Kidney capillary endothelial cell (primary cell): ENCODE measurements around the gene PRKN.

Source experiments
- DNase-seq: peaks from one replicate; pipeline ENCODE4 v3.0.0-alpha.2; 2018; ENCODE audit warnings: low spot score

The PRKN gene

DNA sequence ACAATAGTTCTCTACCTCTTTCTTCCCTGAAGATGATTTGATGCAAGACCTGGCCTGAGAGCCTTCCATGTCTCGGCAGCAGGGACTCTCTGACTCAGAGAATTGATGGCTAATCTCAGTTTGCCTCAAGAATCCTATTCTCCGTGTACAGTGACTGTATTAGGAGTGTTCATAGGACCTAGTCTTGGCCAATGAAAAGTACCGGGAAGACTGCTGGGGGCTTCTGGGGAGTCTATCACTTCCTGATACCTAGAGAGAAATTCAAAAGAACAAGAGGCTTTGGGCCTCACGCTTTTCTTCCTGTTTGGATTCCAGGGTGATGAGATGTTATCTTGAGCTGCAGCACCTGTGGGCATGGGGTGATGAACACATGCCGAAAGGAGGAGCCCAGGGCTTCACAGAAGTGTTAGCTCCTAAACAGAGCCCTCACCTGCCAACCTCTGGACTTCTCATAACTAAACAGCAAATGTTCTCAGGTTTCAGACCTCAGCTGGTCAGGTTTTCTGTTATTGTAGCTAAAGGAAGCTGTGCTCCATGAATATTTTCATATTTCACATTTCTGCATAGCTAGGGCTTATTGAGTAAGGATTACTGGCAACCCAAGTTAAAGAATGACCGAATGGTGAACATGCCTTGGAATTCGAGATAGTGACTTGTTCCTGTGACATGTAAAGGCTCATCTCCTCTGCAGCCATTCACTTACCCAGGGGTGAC lies 1130.6 kb downstream of the PRKN start:
- DNase-seq = no peak

DNA sequence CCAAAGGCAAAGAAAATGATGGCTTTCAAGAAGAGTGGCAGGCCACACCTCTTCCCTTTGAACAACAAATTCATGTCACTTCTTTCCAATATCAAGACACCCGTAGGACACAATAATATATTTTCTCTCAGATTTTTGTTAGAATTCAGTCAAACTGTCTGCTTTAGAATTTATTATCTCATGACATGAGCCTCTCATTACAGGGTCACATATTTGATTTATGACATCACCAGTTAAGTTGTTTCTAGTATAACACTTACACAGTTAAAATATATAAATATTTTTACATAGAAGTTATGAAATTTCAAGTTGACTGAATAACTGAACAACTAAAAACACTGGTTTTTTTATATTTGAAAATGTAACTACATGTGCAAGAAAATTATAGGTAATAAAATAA lies 1133.2 kb downstream of the PRKN start:
- no peak for DNase-seq

DNA sequence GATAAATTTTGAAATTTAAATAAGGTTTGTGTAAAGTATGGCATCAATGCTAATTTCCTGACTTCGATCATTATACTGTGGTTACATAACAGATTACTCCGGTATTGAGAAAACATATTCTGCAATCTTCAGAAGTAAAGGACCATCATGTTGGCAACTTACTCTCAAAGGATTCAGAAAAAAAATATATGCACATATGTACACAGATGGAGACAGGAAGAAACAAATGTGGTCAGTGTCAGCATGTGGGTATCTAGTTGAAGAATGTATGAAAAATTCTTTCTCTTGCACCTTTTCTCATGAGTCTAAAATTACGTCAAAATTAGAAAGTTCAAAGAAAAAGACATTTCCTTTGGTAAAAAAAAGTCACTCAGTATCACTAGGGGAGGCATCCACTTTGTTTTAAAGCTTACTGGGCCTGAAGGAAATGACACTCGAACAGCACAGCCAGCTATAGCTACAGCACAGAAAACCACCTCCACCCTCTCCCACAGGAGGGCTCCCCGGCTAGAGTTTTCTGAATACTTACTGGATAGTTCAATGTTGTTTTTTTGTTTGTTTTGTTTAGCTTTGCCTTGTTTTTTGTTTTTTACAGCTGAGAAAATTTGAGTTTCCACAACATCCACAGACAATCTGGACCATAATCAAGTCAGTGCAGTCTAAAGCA lies 1136.5 kb downstream of the PRKN start:
- no peak for DNase-seq

DNA sequence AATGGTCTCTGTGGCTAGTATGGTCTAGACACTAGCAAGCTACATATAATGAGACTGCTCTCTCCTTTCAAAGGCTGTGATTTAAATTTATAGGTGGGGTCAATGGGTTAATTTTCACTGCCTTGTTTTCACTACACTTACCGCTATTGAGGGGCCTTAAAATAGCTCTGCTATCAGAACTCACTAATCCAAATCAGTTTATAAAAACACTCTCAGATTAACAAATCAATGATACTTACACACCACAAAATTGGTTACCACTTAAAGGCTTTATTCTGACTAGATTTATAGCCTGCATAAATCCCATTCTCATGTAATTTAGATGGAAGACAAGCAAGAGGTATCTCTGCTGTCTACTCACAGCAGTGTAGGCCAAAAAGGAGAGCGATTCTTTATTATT lies 1140.7 kb downstream of the PRKN start:
- DNase-seq = no peak

DNA sequence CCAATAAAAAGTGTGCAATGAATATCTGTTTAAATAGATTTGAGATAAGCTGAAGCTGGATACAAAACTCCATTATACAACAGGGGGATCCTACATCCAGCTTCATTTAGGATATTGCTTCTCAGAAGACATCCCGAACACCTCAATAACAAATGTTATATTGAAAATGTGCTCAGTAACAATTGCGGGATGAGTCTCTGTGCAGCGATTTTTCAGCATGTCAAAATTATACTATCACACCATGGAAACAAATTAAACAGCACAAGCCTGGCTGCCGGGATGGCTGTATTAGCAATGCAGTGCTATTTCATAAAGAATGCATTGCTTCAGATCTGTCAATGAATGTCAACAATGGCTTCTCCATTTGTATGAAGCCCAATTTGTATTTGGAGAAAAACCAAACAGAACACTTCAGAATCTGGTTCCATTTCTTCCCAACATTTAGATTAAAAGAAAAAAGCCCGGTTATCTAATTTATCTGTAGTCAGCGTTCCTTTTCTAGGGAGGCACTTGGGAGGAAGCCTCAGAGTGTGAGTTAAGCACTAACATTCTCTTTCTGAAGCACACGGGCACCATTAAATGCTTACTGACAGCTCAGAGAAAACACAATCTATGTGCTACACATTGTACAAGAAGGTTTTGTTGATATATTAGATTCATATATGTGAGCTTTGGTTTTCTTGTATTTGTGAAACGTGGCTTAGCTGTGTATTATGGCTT lies 1142.8 kb downstream of the PRKN start:
- no peak for DNase-seq

DNA sequence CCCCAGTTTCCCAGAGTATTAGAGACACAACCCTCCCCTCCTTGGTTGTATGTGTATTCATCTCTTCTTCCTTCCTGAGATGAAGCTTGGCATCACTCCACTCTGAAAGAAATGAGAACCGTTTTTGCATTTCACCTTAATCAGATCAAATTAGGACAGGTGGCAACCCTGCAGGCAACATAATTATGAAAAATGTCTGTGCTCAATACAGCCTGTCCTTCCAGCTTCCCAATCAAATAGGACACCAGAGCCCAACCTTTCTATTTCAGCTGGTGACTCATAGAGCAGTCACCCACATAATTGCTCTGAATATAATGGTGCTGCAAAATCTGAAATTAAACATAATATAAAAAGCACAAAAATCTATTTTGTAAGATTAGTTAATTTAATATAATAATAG lies 1143.5 kb downstream of the PRKN start:
- peak; percentile 20 for DNase-seq

DNA sequence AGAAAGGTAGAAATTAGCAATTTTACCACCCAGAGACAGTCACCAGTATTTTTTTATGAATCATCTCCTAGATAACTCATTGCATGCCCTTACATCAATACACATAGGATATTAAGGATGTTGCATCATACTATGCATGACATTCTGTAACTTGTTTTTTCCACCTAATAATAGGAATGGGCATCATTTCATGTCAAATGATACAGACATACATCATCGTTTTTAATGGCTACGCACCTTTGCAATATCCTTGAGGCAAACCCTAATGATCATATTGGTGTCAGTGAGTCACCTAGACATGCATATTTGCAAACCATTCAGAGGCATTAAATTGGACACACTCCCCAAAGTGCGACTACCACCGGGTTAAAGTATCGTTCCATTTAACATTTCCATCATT lies 1144.0 kb downstream of the PRKN start:
- DNase-seq = peak; percentile 11

DNA sequence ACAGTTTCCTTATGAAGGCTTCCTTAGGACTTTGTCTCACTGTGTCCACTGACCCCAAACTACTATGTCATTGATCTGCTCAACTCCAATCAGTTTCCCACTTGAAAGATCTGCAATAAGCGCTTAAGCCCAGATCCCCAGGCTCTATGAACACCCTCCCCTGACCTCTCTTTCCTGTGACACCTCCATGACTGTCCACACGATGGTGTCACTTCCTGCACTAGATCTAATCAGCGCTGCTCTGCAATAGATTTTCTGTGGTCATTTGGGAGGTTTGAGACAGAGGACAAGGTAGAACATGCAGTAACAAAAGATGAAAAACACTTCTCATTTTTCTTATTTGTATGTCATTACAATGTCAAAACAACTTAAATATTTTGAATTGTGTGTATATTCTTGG lies 1149.1 kb downstream of the PRKN start:
- peak; percentile 72 for DNase-seq

DNA sequence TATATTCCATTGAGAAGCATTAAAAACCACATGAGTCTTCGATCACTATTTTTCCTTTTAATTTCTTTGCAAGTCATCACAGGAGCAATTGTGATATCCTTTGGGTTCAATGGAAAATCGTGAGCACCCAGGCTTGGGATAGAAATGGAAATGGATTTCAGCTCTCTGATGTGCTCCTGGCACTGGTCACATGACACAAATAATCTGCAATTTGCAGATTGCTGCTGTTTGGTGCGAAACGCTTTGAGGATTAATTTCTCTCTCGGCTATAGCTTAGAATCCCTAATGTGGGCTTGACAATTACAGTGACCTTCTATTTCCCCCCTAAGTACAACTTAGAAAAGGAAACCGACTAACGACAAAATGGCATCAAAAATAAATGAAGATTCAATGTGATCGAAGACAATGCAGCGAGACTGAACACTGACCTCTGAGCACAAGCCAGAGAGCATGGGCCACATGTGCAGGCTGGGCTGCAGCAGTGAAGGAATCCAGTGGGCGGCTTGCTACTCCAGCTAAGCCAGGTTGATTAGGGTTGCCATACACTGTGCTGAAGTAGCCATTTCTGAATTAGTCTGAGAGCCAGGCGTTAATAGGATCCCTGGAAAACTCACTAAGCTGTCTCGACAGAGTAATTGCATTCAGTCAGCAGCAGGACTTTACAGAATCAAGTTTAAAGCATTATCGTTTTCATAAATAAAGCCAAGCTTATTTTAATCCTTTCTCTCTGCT lies 1151.9 kb downstream of the PRKN start:
- no peak for DNase-seq

DNA sequence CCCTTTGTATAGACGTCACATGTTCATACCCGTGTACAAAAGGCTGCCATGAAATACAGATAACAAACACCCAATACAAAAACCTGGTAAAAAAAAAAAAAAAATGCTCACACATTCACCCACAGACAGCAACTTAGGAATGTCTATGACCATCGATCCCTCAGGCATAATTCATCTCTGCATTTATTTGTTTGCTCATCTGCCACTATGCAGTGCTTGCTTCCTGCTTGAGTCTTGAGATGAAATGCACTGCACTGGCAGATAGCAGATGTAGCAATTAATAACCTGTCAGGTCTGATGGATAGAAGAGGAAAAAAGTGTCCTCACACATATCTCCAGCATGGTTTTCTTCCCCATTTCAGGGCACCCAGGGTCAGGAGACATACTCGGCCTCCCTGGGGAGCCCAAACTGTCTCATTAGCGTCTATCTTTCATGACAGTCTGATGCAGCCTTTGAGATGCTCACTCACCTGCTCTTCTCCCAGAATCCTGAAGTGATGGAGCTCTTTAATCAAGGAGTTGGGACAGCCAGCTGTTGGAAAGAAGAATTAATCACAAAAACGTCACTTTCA lies 1158.6 kb downstream of the PRKN start:
- DNase-seq = no peak

DNA sequence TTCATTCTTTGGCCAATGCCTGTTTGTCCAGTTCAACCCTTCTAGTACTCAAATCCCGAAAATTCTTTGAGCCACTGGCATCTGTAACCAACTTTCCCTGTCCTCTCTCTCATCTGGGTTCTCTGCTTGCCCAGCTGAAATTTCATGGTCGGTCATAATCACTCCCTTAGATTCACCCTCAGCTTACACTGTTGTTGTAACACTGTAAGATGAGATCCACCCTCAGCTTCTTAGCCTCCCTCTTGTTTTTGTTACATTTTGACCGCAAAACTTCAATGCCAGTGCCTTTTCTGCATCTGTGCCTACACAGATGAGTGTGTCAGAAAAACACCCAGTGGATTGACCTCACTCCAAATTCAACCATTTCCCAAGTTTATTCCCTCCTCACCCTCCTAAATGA lies 1162.6 kb downstream of the PRKN start:
- DNase-seq = no peak

DNA sequence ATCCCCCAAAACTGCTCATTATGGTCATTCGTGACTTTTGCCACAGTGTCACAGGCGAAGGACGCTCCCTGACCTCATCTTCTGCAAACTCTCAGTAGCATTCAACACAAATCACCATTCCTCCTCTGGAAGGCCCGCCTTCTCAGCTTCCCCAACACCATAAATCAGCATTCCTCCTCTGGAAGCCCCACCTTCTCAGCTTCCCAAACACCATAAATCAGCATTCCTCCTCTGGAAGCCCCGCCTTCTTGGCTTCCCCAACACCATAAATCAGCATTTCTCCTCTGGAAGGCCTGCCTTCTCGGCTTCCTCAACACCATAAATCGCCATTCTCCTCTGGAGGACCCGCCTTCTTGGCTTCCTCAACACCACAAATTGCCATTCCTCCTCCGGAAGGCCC lies 1165.7 kb downstream of the PRKN start:
- DNase-seq = no peak

DNA sequence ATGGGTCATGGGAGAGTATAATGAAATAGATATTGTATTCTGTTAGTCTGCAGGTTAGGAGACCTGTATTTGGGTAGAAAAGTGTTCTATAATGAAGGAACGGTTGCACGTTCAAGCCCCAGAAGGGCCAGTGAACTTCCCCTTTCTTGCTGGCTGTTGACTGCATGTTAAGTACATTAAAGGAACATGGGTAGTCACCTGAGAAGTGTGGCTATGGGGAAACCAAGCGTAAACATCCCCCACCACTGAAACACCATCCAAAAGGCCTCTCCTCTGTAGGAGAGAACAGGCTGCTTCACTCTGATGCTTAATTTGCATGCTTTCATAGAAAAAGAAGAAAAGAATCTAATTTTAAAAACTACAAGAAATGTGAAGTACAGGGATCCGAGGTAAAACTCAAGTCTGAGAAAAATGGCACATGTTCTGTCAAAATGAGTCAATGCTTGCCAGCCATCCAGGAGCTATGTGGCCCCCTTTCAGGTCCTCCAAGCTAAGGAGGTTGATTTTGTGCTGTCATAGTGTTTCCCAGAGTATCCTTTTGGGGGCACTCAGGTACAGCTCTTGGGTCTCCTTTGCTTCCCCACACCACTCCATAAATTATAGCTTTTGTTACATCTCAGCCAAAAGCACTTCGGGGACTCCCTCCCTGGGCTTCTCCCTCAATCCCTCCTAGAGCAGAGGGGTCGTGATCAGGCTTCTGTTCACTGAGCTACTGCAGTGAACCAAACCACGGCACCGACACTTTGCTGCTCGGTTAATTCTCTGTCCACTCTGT lies 1170.0 kb downstream of the PRKN start:
- DNase-seq = no peak

DNA sequence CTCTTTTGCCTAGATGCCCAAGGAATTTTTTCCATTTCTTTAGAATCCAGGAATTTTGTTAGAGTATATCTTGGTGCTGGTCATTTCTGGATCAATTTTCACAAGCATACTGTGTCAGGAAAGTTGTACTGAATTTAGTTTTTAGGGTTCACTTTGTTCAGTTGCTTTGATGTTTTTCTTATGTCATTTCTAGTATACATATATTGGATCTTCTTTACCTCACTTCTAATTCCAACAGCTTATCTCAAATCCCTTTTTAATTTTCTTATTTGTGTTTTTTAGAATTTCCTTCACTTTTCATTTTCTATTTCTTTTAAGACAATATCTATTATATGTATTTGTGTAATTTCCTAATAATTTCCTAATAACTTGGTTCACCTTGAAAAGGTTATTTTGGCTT lies 1172.7 kb downstream of the PRKN start:
- no peak for DNase-seq

DNA sequence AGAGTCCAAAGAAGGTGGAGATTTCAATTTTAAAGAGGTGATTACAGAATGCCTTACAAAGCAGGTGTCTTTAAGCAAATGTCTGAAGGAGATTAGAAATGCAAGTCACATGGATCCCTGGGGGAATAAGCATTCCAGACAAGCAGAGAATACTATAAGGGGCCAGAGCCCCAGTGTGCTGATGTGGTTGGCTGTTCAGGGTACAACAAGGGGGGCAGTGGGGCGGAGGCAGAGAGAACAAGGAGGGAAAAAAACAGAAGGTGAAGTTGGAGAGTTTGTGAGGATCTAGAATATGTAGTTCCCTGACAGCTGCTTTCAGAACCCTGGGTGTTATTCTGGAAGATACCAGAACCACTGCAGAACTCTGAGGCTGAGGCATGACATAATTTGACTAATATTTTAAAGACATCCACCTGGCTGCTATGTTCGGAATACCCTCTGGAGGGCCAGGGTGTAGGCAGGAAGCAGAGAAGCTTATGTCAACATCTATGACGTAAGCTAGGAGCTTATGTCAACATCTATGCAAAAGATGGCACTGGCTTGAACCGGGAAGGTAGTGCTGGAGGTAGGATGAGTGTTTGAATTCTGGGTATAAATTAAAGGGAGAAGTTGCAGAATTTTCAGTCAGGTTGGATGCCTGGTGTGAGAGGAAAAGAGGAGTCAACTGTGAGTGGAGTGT lies 1177.5 kb downstream of the PRKN start:
- DNase-seq = no peak

DNA sequence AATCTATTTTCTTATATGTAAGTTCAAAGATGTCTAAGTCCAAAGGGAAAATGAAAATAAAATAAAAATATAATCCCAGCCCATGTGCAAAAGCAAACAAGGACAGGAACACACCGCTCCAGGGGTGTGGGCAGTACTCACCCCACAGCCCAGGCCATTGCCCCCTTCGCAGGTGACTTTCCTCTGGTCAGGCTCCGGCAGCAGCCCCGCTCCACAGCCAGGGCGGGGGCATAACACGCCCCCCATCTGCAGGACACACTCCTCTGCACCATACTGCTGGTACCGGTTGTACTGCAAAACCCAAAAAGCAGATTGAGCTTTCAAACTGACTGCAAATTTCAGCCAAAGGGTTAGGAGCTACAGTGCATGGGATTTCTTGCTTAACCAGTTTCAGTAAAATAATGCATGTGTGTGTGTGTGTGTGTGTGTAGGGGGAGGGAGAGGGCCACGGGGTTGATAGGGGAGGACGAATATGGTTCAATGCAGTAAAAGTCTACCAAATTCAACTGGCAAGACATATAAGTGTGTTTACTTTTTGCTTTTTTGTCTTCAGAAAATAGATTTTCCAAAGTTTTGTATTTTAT lies 1178.8 kb downstream of the PRKN start:
- DNase-seq = no peak

DNA sequence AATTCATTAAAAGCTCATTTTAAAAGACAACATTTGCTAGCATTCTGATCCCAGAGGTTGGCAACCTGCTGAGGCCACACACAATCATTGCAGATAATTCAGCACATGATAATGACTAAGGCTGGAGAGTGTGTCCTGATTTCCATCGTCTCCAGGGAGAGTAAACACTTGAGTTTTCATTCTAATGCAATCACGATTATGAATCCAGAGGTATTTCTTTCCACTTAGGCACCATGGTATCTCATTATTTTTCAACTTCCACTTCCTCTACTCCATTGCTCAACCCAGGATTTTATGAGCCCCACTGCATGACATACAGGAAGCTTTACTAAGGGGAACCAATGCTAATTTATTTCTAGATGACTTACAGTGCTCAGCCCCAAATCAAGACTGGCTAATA lies 1179.9 kb downstream of the PRKN start:
- no peak for DNase-seq

DNA sequence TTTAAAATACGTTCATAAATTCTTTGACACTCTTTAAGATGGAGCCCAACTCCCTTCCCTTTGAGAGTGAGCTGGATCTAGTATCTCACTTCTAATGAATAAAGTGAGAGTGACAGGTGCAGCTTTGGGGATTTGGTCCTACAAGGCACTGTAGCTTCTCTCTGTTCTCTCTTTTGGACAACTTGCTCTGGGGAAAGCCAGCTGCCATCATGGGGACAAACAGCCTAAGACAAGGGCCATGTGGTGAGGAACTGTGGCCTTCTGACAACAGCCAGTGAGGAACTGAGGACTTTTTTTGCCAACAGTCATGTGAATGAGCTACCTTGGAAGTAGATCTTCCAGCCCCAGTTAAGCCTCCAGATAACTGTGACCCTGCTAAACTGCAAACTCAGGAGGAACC lies 1180.9 kb downstream of the PRKN start:
- DNase-seq = no peak

DNA sequence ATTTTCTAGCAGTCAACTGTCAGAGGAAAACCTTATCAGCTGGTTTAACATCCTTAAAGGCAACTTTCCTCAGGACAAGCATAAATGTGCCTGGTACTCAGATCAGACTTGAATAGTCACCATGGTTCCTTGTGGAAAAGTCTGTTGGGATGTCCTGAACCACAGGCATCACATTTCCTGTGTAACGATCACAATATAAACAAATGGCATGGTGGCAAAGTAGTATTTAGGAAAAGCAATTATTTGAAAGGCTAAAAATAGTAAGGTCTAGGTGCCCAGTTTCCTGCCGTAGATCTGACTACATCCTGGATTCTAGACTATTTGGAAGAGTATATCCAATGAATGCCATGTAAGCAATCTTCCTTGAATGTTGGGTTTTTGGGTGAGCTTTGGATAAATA lies 1181.8 kb downstream of the PRKN start:
- DNase-seq = peak; percentile 8

DNA sequence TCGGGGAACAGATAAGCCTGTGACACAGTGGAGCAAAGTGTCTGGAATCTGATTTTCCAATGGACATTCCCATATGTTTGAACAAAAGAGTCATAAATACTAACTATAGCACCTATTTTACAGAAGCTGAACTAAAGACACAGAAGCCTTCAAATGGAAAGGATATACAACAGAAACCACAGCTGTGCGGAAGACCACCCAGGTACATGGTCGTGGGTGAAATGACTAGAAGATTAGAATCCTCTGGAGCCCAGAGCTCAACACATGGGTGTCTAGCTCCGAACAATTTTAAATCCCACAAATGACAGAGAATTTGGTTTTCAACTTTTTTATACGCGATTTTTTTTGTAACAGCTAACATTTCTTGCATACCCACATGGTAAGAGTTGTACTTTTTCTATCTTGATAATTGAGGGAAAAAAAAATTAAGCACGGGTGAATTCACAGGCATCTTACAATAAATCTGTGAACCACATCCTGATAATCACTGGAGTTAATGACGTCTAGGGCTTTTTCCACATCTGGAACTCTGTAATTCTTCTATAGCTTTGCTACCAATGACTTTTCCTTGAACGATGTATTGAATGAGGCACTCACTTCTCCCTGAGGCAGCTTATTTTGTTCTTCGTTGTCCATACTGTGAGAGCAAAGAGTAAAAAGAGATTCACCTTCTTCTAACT lies 1182.6 kb downstream of the PRKN start:
- no peak for DNase-seq
